CD4-positive, alpha-beta T cell (primary cell): ENCODE data around the gene VEPH1. TPM values are rescaled to one million over a fixed set of nuclear protein-coding genes. Genes with fewer than 3 reads are reported as not detected.

ENCODE experiments used
- ATAC-seq: fragments of 200-7000 bp; cut with Tn5 transposase; one replicate; pipeline ENCODE4 v1.10.0; 2022; ENCODE audit warnings: mild to moderate bottlenecking; ENCODE audit not compliant: poor library complexity
- CTCF ChIA-PET: fragments of 350-600 bp; sonication (Branson Sonifier 250); formaldehyde crosslinking; loops from one replicate; lab custom pipeline; 2021; ENCODE audit warnings: antibody characterized with exemption, inconsistent platforms; lab: Charles Lee
- POLR2A ChIA-PET: fragments of 350-600 bp; sonication (Branson Sonifier 250); formaldehyde crosslinking; loops from one replicate; lab custom pipeline; 2021; ENCODE audit warnings: antibody characterized with exemption, inconsistent platforms; lab: Charles Lee
- DNase-seq, 14 experiments: peaks; one replicate each; pipeline ENCODE4 v3.0.0-alpha.2; 2013 to 2020; ENCODE audit warnings: mixed read lengths in 2 of 14
- H3K27ac ChIP-seq, 2 donors: one replicate each; pipeline versions ENCODE4 v1.5.1 to v1.7.0; 2013; ENCODE audit warnings: low read length in 2 of 2, low read depth in 1 of 2, mild to moderate bottlenecking in 1 of 2
- H3K27me3 ChIP-seq, 2 experiments: 1 replicate in 1 of 2; 2 replicates in 1 of 2; pipeline versions ENCODE4 v1.6.1 to v1.7.0; 2013; ENCODE audit warnings: low read length in 2 of 2, control low read depth in 1 of 2, mild to moderate bottlenecking in 1 of 2, moderate library complexity in 1 of 2; ENCODE audit not compliant: insufficient read depth in 2 of 2, control insufficient read depth in 1 of 2
- H3K36me3 ChIP-seq: one replicate; pipeline ENCODE4 v1.6.1; 2013; ENCODE audit warnings: low read length, control low read depth; ENCODE audit not compliant: insufficient read depth
- H3K4me1 ChIP-seq: one replicate; pipeline ENCODE4 v1.6.1; 2013; ENCODE audit warnings: low read length, control low read depth; ENCODE audit not compliant: insufficient read depth
- H3K4me3 ChIP-seq: one replicate; pipeline ENCODE4 v1.5.1; 2013; ENCODE audit warnings: mild to moderate bottlenecking, low read length, moderate library complexity
- H3K9me3 ChIP-seq, 2 experiments: 1 replicate in 1 of 2; 2 replicates in 1 of 2; pipeline versions ENCODE4 v1.6.1 to v1.7.0; 2013; ENCODE audit warnings: low read length in 2 of 2, mild to moderate bottlenecking in 2 of 2, control low read depth in 1 of 2, moderate library complexity in 1 of 2; ENCODE audit not compliant: control insufficient read depth in 1 of 2, insufficient read depth in 1 of 2
- H3K27ac Mint-ChIP-seq: one replicate; pipeline ENCODE4 v1.8.0; 2020; ENCODE audit warnings: mixed read lengths
- H3K27me3 Mint-ChIP-seq: one replicate; pipeline ENCODE4 v1.8.0; 2021; ENCODE audit warnings: mixed read lengths
- H3K36me3 Mint-ChIP-seq: one replicate; pipeline ENCODE4 v1.8.0; 2021; ENCODE audit warnings: low read depth, mixed read lengths
- H3K4me1 Mint-ChIP-seq: one replicate; pipeline ENCODE4 v1.8.0; 2021; ENCODE audit warnings: low read depth, mixed read lengths
- H3K4me3 Mint-ChIP-seq: one replicate; pipeline ENCODE4 v1.8.0; 2020; ENCODE audit warnings: mild to moderate bottlenecking, mixed read lengths
- H3K9me3 Mint-ChIP-seq: one replicate; pipeline ENCODE4 v1.8.0; 2020; ENCODE audit warnings: mixed read lengths
- CTCF ChIP-seq: fragments of 200-600 bp; IDR thresholded peaks from one replicate; pipeline ENCODE4 v1.8.0; 2022; ENCODE audit warnings: antibody characterized with exemption, mild to moderate bottlenecking
- intact Hi-C, 2 experiments: fragments of 100-400 bp; cut with DNase I in 1 of 2; cut with micrococcal nuclease in 1 of 2; formaldehyde crosslinking; loops; one replicate each; pipeline versions ENCODE4 v1.15.1 to v1.9.0; 2023 to 2025; cut with DNase I, micrococcal nuclease
- total RNA-seq, 174 experiments: library from RNA in 2 of 174; stranded (reverse) in 2 of 174; gene quantifications; one replicate each; pipeline ENCODE4 v1.2.3 and lab custom pipeline; 2021 to 2026

The VEPH1 gene
- total RNA-seq, 2 experiments from 2014 or later, result not detected

- Mint-ChIP-seq H3K27me3 (no peaks in the 10 kb centered on the region), H3K36me3 (no peaks in the 10 kb centered on the region), H3K4me1 (no peaks in the 10 kb centered on the region), H3K27ac (no peak overlapping the region), H3K9me3 (no peaks in the 10 kb centered on the region), H3K4me3 (no peak overlapping the region)
- H3K27ac ChIP-seq, result no peak overlapping the region
- no peaks in the 10 kb centered on the region for H3K4me1 ChIP-seq
- no peaks in the 10 kb centered on the region for H3K27me3 ChIP-seq
- no peak overlapping the region for H3K4me3 ChIP-seq
- ATAC-seq (no peak), DNase-seq (no peak)
- no peaks in the 10 kb centered on the region for H3K36me3 ChIP-seq
- H3K9me3 ChIP-seq, result no peaks in the 10 kb centered on the region
- CTCF ChIA-PET, result interaction anchor here (0.8 kb wide), 1 partner anchor 30 kb away, joined by 3 read pairs; no protein-coding TSS in a partner anchor
- intact Hi-C loops, result no loop called here
- POLR2A ChIA-PET, result no interaction called here
- TF ChIP-seq CTCF, result no peak
These were observed 88.4 kb downstream of the VEPH1 start for GRCh38 chr3:157414861-157415260.

- H3K4me1 Mint-ChIP-seq, result no peaks in the 10 kb centered on the region
- no peak for DNase-seq
- H3K9me3 Mint-ChIP-seq, result no peaks in the 10 kb centered on the region
- H3K36me3 ChIP-seq, result no peaks in the 10 kb centered on the region
- H3K4me1 ChIP-seq, result no peaks in the 10 kb centered on the region
- H3K36me3 Mint-ChIP-seq, result no peaks in the 10 kb centered on the region
- ChIA-PET CTCF (no interaction called here), POLR2A (no interaction called here)
- no peaks in the 10 kb centered on the region for H3K9me3 ChIP-seq
- no peaks in the 10 kb centered on the region for H3K27me3 ChIP-seq
- no peak overlapping the region for H3K4me3 ChIP-seq
- H3K27ac ChIP-seq, result no peak overlapping the region
- intact Hi-C loops, result no loop called here
- TF ChIP-seq CTCF, result no peak
- H3K27me3 Mint-ChIP-seq, result no peaks in the 10 kb centered on the region
- no peak overlapping the region for H3K4me3 Mint-ChIP-seq
- H3K27ac Mint-ChIP-seq, result no peak overlapping the region
- ATAC-seq, result no peak
These were observed 90.8 kb downstream of the VEPH1 start for GRCh38 chr3:157412323-157412855.

- no peak for DNase-seq
- Histone ChIP-seq H3K4me1 (no peaks in the 10 kb centered on the region), H3K27ac (no peak overlapping the region), H3K27me3 (no peaks in the 10 kb centered on the region), H3K9me3 (no peaks in the 10 kb centered on the region), H3K36me3 (no peaks in the 10 kb centered on the region), H3K4me3 (no peak overlapping the region)
- no peak for ATAC-seq
- Mint-ChIP-seq H3K4me3 (no peak overlapping the region), H3K36me3 (no peaks in the 10 kb centered on the region), H3K9me3 (no peaks in the 10 kb centered on the region), H3K27ac (no peak overlapping the region), H3K4me1 (no peaks in the 10 kb centered on the region), H3K27me3 (no peaks in the 10 kb centered on the region)
- intact Hi-C loops, result no loop called here
- no peak for TF ChIP-seq CTCF
- ChIA-PET POLR2A (no interaction called here), CTCF (no interaction called here)
These were observed 92.3 kb downstream of the VEPH1 start for GRCh38 chr3:157410945-157411344.
